ENCODE results near the gene KCNA2.

DNA sequence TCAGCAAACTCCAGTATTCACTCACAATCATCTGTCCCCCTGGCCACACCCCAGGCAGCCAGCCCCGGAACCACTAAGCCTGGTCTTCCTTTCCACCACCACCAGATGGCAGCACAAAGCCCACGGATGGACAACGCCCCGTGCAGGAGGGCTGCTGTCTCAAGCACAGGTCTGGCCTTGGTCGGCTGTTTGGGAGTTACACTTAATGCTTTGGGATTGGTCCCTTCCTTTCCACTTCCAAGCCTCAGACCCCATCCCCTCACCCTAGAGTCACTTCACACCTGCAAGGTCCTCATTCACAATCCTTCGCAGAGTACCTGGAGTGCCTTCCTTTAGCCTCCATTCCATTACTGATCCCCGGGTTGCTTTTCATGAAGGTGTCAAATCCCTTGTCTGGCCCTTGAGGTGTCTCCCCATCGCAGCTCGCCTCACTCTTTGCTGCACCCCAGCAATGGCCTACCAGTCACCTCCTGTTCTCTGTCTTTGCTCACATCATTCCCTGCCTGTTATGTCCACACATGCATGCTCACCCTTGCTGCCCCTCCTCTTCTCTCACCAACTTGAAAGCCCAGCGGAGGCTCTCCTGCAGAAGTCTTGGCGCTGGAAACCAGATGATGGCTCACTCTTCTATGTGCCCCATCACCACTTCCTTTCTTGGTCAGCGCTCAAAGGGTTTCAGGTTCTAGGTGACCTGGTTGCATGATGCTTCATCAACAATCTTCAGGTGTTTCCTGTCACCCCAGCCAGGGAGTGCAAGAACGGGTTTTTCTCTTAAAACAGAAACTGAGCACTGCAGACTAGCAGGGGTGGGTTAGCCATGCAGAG, 24.9 kb upstream of the KCNA2 start:
- TF ChIP-seq POLR2AphosphoS5 (IDR thresholded peaks at IDR 0.05; ENCODE audit: low read depth, low read length) (no peak), TAF1 (IDR thresholded peaks at IDR 0.05; ENCODE audit: low read depth, low read length) (no peak), POLR2A (IDR thresholded peaks at IDR 0.05; ENCODE audit: low read depth, low read length) (no peak), SPI1 (IDR thresholded peaks at IDR 0.05; ENCODE audit: low read depth, low read length) (peak; percentile 73), POU2F2 (IDR thresholded peaks at IDR 0.05; ENCODE audit: low read depth, low read length) (no peak)
